ENCODE measurements around the gene SCN2B.

SCN2B gene

GRCh38 chr11:118152552-118153471 is 23.6 kb downstream of the SCN2B start, which contains the start of gene SCN4B:
Gene SCN4B, minus strand, starts transcription at chr11:118152823. Its CDS starts 150 bp downstream, at chr11:118152673.
- peak; percentile 92 for DNase-seq

- peak; percentile 42 for DNase-seq
Measured at GRCh38 chr11:118152020-118152551, 24.4 kb downstream of the SCN2B start.

- DNase-seq = no peak
Measured at GRCh38 chr11:118151431-118151830, 25.0 kb downstream of the SCN2B start.

- DNase-seq = peak; percentile 51
Measured at GRCh38 chr11:118149493-118149892, 26.9 kb downstream of the SCN2B start.

- no peak for DNase-seq
Measured at GRCh38 chr11:118148856-118149255, 27.6 kb downstream of the SCN2B start.

- DNase-seq = no peak
Measured at GRCh38 chr11:118148240-118148639, 28.2 kb downstream of the SCN2B start.

GRCh38 chr11:118147502-118147901 is 28.9 kb downstream of the SCN2B start:
- DNase-seq = peak; percentile 33

- no peak for DNase-seq
Measured at GRCh38 chr11:118146554-118146953, 29.9 kb downstream of the SCN2B start.

GRCh38 chr11:118145285-118146227 is 30.9 kb downstream of the SCN2B start:
- DNase-seq = peak; percentile 95

- peak; percentile 40 for DNase-seq
Measured at GRCh38 chr11:118144301-118145268, 31.9 kb downstream of the SCN2B start.

GRCh38 chr11:118143661-118144185 is 32.7 kb downstream of the SCN2B start:
- DNase-seq = no peak

- DNase-seq = peak; percentile 50
Measured at GRCh38 chr11:118142809-118143208, 33.6 kb downstream of the SCN2B start.

GRCh38 chr11:118142081-118142480 is 34.4 kb downstream of the SCN2B start:
- peak; percentile 17 for DNase-seq

GRCh38 chr11:118139578-118139977 is 36.9 kb downstream of the SCN2B start:
- peak; percentile 11 for DNase-seq

- peak; percentile 18 for DNase-seq
Measured at GRCh38 chr11:118138839-118139420, 37.5 kb downstream of the SCN2B start.

GRCh38 chr11:118136801-118137200 is 39.6 kb downstream of the SCN2B start:
- DNase-seq = no peak

GRCh38 chr11:118136341-118136740 is 40.1 kb downstream of the SCN2B start:
- no peak for DNase-seq

GRCh38 chr11:118135796-118136165 is 40.7 kb downstream of the SCN2B start:
- no peak for DNase-seq

- no peak for DNase-seq
Measured at GRCh38 chr11:118135051-118135795, 41.2 kb downstream of the SCN2B start.

GRCh38 chr11:118133816-118134215 is 42.6 kb downstream of the SCN2B start:
- DNase-seq = no peak

Measured in NCI-H69 (cell line).